Stimulated activated CD4-positive, alpha-beta T cell treated with anti-CD3 and anti-CD28 coated beads, Interleukin-4, amount 100 ng/mL, for 48 hours (primary cell): Measurements from ENCODE around the gene MMP24.
"Not testable (repeated sequence)": the region's sequence is repeated elsewhere in the genome, so short reads cannot be mapped to it uniquely, and the experiment has no call there.

Source experiments
- DNase-seq, 2 donors: peaks; one replicate each; pipeline ENCODE4 v3.0.0-alpha.2; 2020; ENCODE audit warnings: low read depth in 2 of 2

The MMP24 gene

GRCh38 chr20:35257175-35257909 is 30.9 kb downstream of the MMP24 start:
- no peak for DNase-seq

GRCh38 chr20:35260426-35260825 is 33.9 kb downstream of the MMP24 start:
- DNase-seq, result no peak

- DNase-seq, result not testable (repeated sequence)
These were observed 35.8 kb downstream of the MMP24 start for GRCh38 chr20:35262321-35262720.

GRCh38 chr20:35262731-35263531 is 36.4 kb downstream of the MMP24 start:
- not testable (repeated sequence) for DNase-seq

- DNase-seq, result no peak
These were observed 37.2 kb downstream of the MMP24 start for GRCh38 chr20:35263532-35264341.

GRCh38 chr20:35264755-35265154 is 38.3 kb downstream of the MMP24 start:
- no peak for DNase-seq

GRCh38 chr20:35267092-35267491 is 40.6 kb downstream of the MMP24 start:
- no peak for DNase-seq

- peak; percentile 32 to 47 for DNase-seq
These were observed 42.7 kb downstream of the MMP24 start for GRCh38 chr20:35269055-35269781.

- DNase-seq, result no peak
These were observed 43.8 kb downstream of the MMP24 start for GRCh38 chr20:35270021-35270902.

GRCh38 chr20:35271073-35271882 is 44.8 kb downstream of the MMP24 start:
- no peak for DNase-seq

GRCh38 chr20:35271904-35272303 is 45.4 kb downstream of the MMP24 start:
- DNase-seq, result no peak

- DNase-seq, result no peak
These were observed 47.1 kb downstream of the MMP24 start for GRCh38 chr20:35273449-35274171.

- no peak for DNase-seq
These were observed 47.9 kb downstream of the MMP24 start for GRCh38 chr20:35274172-35275092.

- no peak for DNase-seq
These were observed 49.3 kb downstream of the MMP24 start for GRCh38 chr20:35275741-35276251.

- DNase-seq, result no peak
These were observed 49.9 kb downstream of the MMP24 start for GRCh38 chr20:35276408-35276807.

GRCh38 chr20:35277127-35277526 is 50.6 kb downstream of the MMP24 start:
- no peak for DNase-seq

- peak; percentile 81 to 86 for DNase-seq
These were observed 51.3 kb downstream of the MMP24 start, which contains the start of gene MMP24OS for GRCh38 chr20:35277531-35278395. MMP24OS (minus strand) TSS chr20:35278122; CDS start chr20:35277929, 193 bp downstream.
